Testis (tissue), 3 donors: ENCODE data around the gene STX5. TPM values are rescaled to one million over a fixed set of nuclear protein-coding genes. Genes with fewer than 3 reads are reported as not detected.
"Not testable (repeated sequence)": the region's sequence is repeated elsewhere in the genome, so short reads cannot be mapped to it uniquely, and the experiment has no call there.

Experiments used
- DNase-seq: peaks from one replicate; pipeline ENCODE4 v3.0.0-alpha.2; 2019
- H3K27ac ChIP-seq, 2 donors: fragments of 200-600 bp; sonication (generic); one replicate each; pipeline ENCODE4 v1.5.1; 2019
- H3K27me3 ChIP-seq: fragments of 200-600 bp; sonication (generic); one replicate; pipeline ENCODE4 v1.5.1; 2019
- H3K36me3 ChIP-seq: fragments of 200-600 bp; sonication (generic); one replicate; pipeline ENCODE4 v1.5.1; 2017; ENCODE audit warnings: low read depth; ENCODE audit errors: missing control alignments
- H3K4me1 ChIP-seq: fragments of 200-600 bp; sonication (generic); one replicate; pipeline ENCODE4 v1.5.1; 2019
- H3K4me3 ChIP-seq, 2 donors: fragments of 200-600 bp; sonication (generic); one replicate each; pipeline ENCODE4 v1.5.1; 2017 to 2019
- H3K9me3 ChIP-seq: fragments of 200-600 bp; sonication (generic); one replicate; pipeline ENCODE4 v1.5.1; 2017
- CTCF ChIP-seq, 3 experiments: fragments of 450-650 bp in 2 of 3; fragments of 200-600 bp in 1 of 3; sonication (generic) in 1 of 3; IDR thresholded peaks; one replicate each; pipeline ENCODE4 v1.5.1; 2016 to 2019; ENCODE audit warnings: antibody characterized with exemption in 3 of 3, mild to moderate bottlenecking in 2 of 3, moderate library complexity in 1 of 3
- POLR2A ChIP-seq: fragments of 450-650 bp; IDR thresholded peaks from one replicate; pipeline ENCODE4 v1.6.1; 2017; ENCODE audit warnings: antibody characterized with exemption, mild to moderate bottlenecking, moderate library complexity
- WGBS, 2 donors: methylation state at CpG; one replicate each; pipeline ENCODE4 v1.1.5; 2018; 5-methylcytosine and 5-hydroxymethylcytosine counted together
- intact Hi-C: fragments of 100-400 bp; cut with DNase I; formaldehyde crosslinking; loops from one replicate; pipeline ENCODE4 v1.15.1; 2023; ENCODE audit warnings: low total_unique reads
- polyA plus RNA-seq: library from polyadenylated mRNA; stranded (reverse); fragments of 350-450 nt; fragmentation: Illumina TruSeq; extraction: RNeasy Lipid Tissue Mini Kit (QIAGEN cat#74804); gene quantifications from one replicate; pipeline ENCODE4 v1.2.3, GENCODE V29; 2014; ENCODE audit warnings: low read depth, low replicate concordance; ENCODE audit not compliant: insufficient read depth
- total RNA-seq, 2 donors: library from RNA; depleted of rRNA; stranded (reverse); fragments of >200 nt; gene quantifications; one replicate each; pipeline ENCODE4 v1.2.3, GENCODE V29; 2016

The STX5 gene
- total and polyA plus RNA-seq, 3 donors from 2014 or later = 42.2 to 55.0 (median 49.1) TPM

- DNase-seq = peak; percentile 93
- 0% methylated on average over 33 of the region's 33 CpGs for WGBS, 2 donors
- intact Hi-C loops = no loop called here
These were observed 9.7 kb upstream of the STX5 start for GRCh38 chr11:62841361-62842170.

GRCh38 chr11:62840721-62841360 lies 9.0 kb upstream of the STX5 start:
- H3K9me3 ChIP-seq, H3K36me3 ChIP-seq, intact Hi-C loops, H3K4me1 ChIP-seq, H3K27me3 ChIP-seq: not testable (repeated sequence)
- peak overlapping the region; percentile 75 to 90 for H3K4me3 ChIP-seq
- H3K27ac ChIP-seq = peak overlapping the region; percentile 98 to 99
- peak; percentile 75 for DNase-seq
- 0 to 1% methylated on average over 40 to 41 of the region's 41 CpGs for WGBS, 2 donors

More at GRCh38 chr11:62841361-62842170, 9.7 kb upstream of the STX5 start:
- peak overlapping the region; percentile 98 to 99 for H3K27ac ChIP-seq
- TF ChIP-seq POLR2A (peak; percentile 93), CTCF (IDR thresholded peaks at IDR 0.05) (no peak)
- peaks cover 8% of the 10 kb centered on the region for H3K4me1 ChIP-seq
- H3K27me3 ChIP-seq = no peaks in the 10 kb centered on the region
- H3K9me3 ChIP-seq = no peaks in the 10 kb centered on the region
- peak overlapping the region; percentile 75 to 90 for H3K4me3 ChIP-seq
- H3K36me3 ChIP-seq = no peaks in the 10 kb centered on the region

GRCh38 chr11:62839050-62839945 lies 7.4 kb upstream of the STX5 start, which contains the start of gene WDR74:
Gene WDR74, minus strand, starts transcription at chr11:62839590. Its CDS starts 20 bp downstream, at chr11:62839570.
- no peaks in the 10 kb centered on the region for H3K9me3 ChIP-seq
- H3K27ac ChIP-seq = peak within 1 kb of the TSS; percentile 98 to 99
- peaks cover 8% of the 10 kb centered on the region for H3K4me1 ChIP-seq
- H3K4me3 ChIP-seq = peak within 1 kb of the TSS; percentile 75 to 90
- TF ChIP-seq CTCF (IDR thresholded peaks at IDR 0.05) (no peak), POLR2A (peak; percentile 85)
- WGBS, 2 donors = 0% methylated on average over 24 to 55 of the region's 62 CpGs
- intact Hi-C loops = no loop called here
- no peaks in the 10 kb centered on the region for H3K36me3 ChIP-seq
- peak; percentile 97 for DNase-seq
- H3K27me3 ChIP-seq = no peaks in the 10 kb centered on the region

- no peaks in the 10 kb centered on the region for H3K36me3 ChIP-seq
- TF ChIP-seq POLR2A (no peak), CTCF (IDR thresholded peaks at IDR 0.05) (no peak)
- no peak for DNase-seq
- H3K27me3 ChIP-seq = no peaks in the 10 kb centered on the region
- H3K4me1 ChIP-seq = peaks cover 10% of the 10 kb centered on the region
- 77 to 92% methylated on average over 8 of the region's 8 CpGs for WGBS, 2 donors
- no peak overlapping the region for H3K27ac ChIP-seq
- H3K9me3 ChIP-seq = no peaks in the 10 kb centered on the region
- no peak overlapping the region for H3K4me3 ChIP-seq
- intact Hi-C loops = no loop called here
These were observed 3.5 kb upstream of the STX5 start for GRCh38 chr11:62835336-62835735.
